Trophoblast cell (in vitro differentiated cells and primary cell): ENCODE results near the gene ALK.
A peak's percentile ranks its signal among the peaks of the same experiment; 100 is the strongest.

Source experiments
- DNase-seq, 2 donors: peaks; one replicate each; pipeline ENCODE4 v3.0.0-alpha.2; 2016
- H2AFZ ChIP-seq: 2 replicates; pipeline ENCODE4 v1.6.1; 2013; ENCODE audit warnings: low read length, moderate library complexity, mild to moderate bottlenecking; ENCODE audit not compliant: insufficient read depth, poor library complexity
- H2AK5ac ChIP-seq: 2 replicates; pipeline ENCODE4 v1.6.1; 2013; ENCODE audit warnings: mild to moderate bottlenecking, low read length
- H2BK120ac ChIP-seq: 2 replicates; pipeline ENCODE4 v1.6.1; 2013; ENCODE audit warnings: low read length, mild to moderate bottlenecking, moderate library complexity; ENCODE audit not compliant: insufficient read depth, poor library complexity
- H2BK12ac ChIP-seq: 2 replicates; pipeline ENCODE4 v1.6.1; 2013; ENCODE audit warnings: mild to moderate bottlenecking, low read length, moderate library complexity
- H2BK5ac ChIP-seq: 2 replicates; pipeline ENCODE4 v1.6.1; 2013; ENCODE audit warnings: low read length, low read depth, moderate library complexity, mild to moderate bottlenecking; ENCODE audit not compliant: poor library complexity
- H3K14ac ChIP-seq: 2 replicates; pipeline ENCODE4 v1.6.1; 2013; ENCODE audit warnings: mild to moderate bottlenecking, low read length
- H3K18ac ChIP-seq: 2 replicates; pipeline ENCODE4 v1.6.1; 2013; ENCODE audit warnings: mild to moderate bottlenecking, low read length
- H3K23ac ChIP-seq: 2 replicates; pipeline ENCODE4 v1.6.1; 2013; ENCODE audit warnings: low read length
- H3K27ac ChIP-seq: 2 replicates; pipeline ENCODE4 v1.5.1; 2013; ENCODE audit warnings: low read depth, mild to moderate bottlenecking, inconsistent platforms, low read length, moderate library complexity
- H3K27me3 ChIP-seq: 2 replicates; pipeline ENCODE4 v1.6.1; 2013; ENCODE audit warnings: inconsistent platforms, mild to moderate bottlenecking, low read length, moderate library complexity; ENCODE audit not compliant: insufficient read depth
- H3K36me3 ChIP-seq, 2 experiments: 1 replicate in 1 of 2; 2 replicates in 1 of 2; pipeline ENCODE4 v1.6.1; 2013; ENCODE audit warnings: low read length in 2 of 2, mild to moderate bottlenecking in 2 of 2, moderate library complexity in 1 of 2; ENCODE audit not compliant: insufficient read depth in 2 of 2, control insufficient read depth in 1 of 2
- H3K4ac ChIP-seq: 2 replicates; pipeline ENCODE4 v1.6.1; 2013; ENCODE audit warnings: low read depth, mild to moderate bottlenecking, low read length, moderate library complexity
- H3K4me1 ChIP-seq, 2 experiments: 1 replicate in 1 of 2; 2 replicates in 1 of 2; pipeline ENCODE4 v1.6.1; 2013; ENCODE audit warnings: low read length in 2 of 2, mild to moderate bottlenecking in 2 of 2, moderate library complexity in 1 of 2; ENCODE audit not compliant: insufficient read depth in 2 of 2, control insufficient read depth in 1 of 2
- H3K4me2 ChIP-seq: 2 replicates; pipeline ENCODE4 v1.6.1; 2013; ENCODE audit warnings: inconsistent platforms, mild to moderate bottlenecking, low read length, moderate library complexity
- H3K4me3 ChIP-seq: 2 replicates; pipeline ENCODE4 v1.5.1; 2013; ENCODE audit warnings: mild to moderate bottlenecking, low read depth, low read length, inconsistent platforms
- H3K79me1 ChIP-seq: one replicate; pipeline ENCODE4 v1.6.1; 2013; ENCODE audit warnings: low read length
- H3K79me2 ChIP-seq: 2 replicates; pipeline ENCODE4 v1.6.1; 2013; ENCODE audit warnings: low read length, mild to moderate bottlenecking; ENCODE audit not compliant: control insufficient read depth, insufficient read depth, poor library complexity
- H3K9ac ChIP-seq: 2 replicates; pipeline ENCODE4 v1.6.1; 2013; ENCODE audit warnings: mild to moderate bottlenecking, low read length
- H3K9me3 ChIP-seq: 2 replicates; pipeline ENCODE4 v1.6.1; 2013; ENCODE audit warnings: low read depth, mild to moderate bottlenecking, control low read depth, inconsistent platforms, low read length; ENCODE audit not compliant: insufficient read depth
- H4K12ac ChIP-seq: 2 replicates; pipeline ENCODE4 v1.6.1; 2013; ENCODE audit warnings: low read depth, mild to moderate bottlenecking, low read length, moderate library complexity
- H4K8ac ChIP-seq: 2 replicates; pipeline ENCODE4 v1.6.1; 2013; ENCODE audit warnings: low read depth, mild to moderate bottlenecking, low read length, moderate library complexity
- H4K91ac ChIP-seq: one replicate; pipeline ENCODE4 v1.6.1; 2013; ENCODE audit warnings: low read depth, mild to moderate bottlenecking, low read length, moderate library complexity
- WGBS: extraction: QIAGEN DNeasy Blood & Tissue Kit; methylation state at CpG from one replicate; pipeline ENCODE4 v1.1.7; 2013; ENCODE audit warnings: missing lambda C conversion rate; ENCODE audit not compliant: insufficient read length, insufficient coverage; ENCODE audit errors: extremely low coverage; 5-methylcytosine and 5-hydroxymethylcytosine counted together

Gene ALK

GRCh38 chr2:29817801-29818680 lies 103.3 kb downstream of the ALK start:
- Histone ChIP-seq H3K4ac (no peak overlapping the region), H2BK5ac (no peak overlapping the region), H2AK5ac (no peak overlapping the region), H2BK120ac (no peak overlapping the region), H4K12ac (no peak overlapping the region), H4K91ac (no peak overlapping the region), H3K27ac (no peak overlapping the region), H3K23ac (no peak overlapping the region), H4K8ac (no peak overlapping the region), H3K79me1 (no peaks in the 10 kb centered on the region), H2BK12ac (no peak overlapping the region), H3K27me3 (no peaks in the 10 kb centered on the region), H3K14ac (no peak overlapping the region), H3K9ac (no peak overlapping the region), H3K4me3 (no peak overlapping the region), H3K36me3 (no peaks in the 10 kb centered on the region), H3K4me2 (no peak overlapping the region), H3K79me2 (no peaks in the 10 kb centered on the region), H3K18ac (no peak overlapping the region), H3K9me3 (no peaks in the 10 kb centered on the region), H2AFZ (no peak overlapping the region), H3K4me1 (no peaks in the 10 kb centered on the region)
- no peak for DNase-seq
- no CpG with 5 or more reads among the region's 26 CpGs for WGBS

GRCh38 chr2:29817299-29817698 lies 104.1 kb downstream of the ALK start:
- Histone ChIP-seq H3K27ac (no peak overlapping the region), H2BK5ac (no peak overlapping the region), H3K4me3 (no peak overlapping the region), H3K79me1 (no peaks in the 10 kb centered on the region), H3K9ac (no peak overlapping the region), H4K91ac (no peak overlapping the region), H2AK5ac (no peak overlapping the region), H3K18ac (no peak overlapping the region), H3K27me3 (no peaks in the 10 kb centered on the region), H4K8ac (no peak overlapping the region), H3K14ac (no peak overlapping the region), H2AFZ (no peak overlapping the region), H4K12ac (no peak overlapping the region), H3K4me1 (no peaks in the 10 kb centered on the region), H3K4ac (no peak overlapping the region), H3K23ac (no peak overlapping the region), H2BK12ac (no peak overlapping the region), H2BK120ac (no peak overlapping the region), H3K36me3 (no peaks in the 10 kb centered on the region), H3K79me2 (no peaks in the 10 kb centered on the region), H3K9me3 (no peaks in the 10 kb centered on the region), H3K4me2 (no peak overlapping the region)
- WGBS: no CpG with 5 or more reads among the region's 4 CpGs
- DNase-seq: peak in 1 of 2 donors; percentile 23

GRCh38 chr2:29816651-29817050 lies 104.7 kb downstream of the ALK start:
- Histone ChIP-seq H3K9ac (no peak overlapping the region), H3K23ac (no peak overlapping the region), H3K27me3 (no peaks in the 10 kb centered on the region), H2BK120ac (no peak overlapping the region), H2AK5ac (no peak overlapping the region), H3K79me1 (no peaks in the 10 kb centered on the region), H4K12ac (no peak overlapping the region), H4K91ac (no peak overlapping the region), H3K9me3 (no peaks in the 10 kb centered on the region), H3K4me1 (no peaks in the 10 kb centered on the region), H4K8ac (no peak overlapping the region), H3K14ac (no peak overlapping the region), H3K4ac (no peak overlapping the region), H2BK5ac (no peak overlapping the region), H3K4me2 (no peak overlapping the region), H3K36me3 (no peaks in the 10 kb centered on the region), H3K79me2 (no peaks in the 10 kb centered on the region), H2AFZ (no peak overlapping the region), H3K18ac (no peak overlapping the region), H3K27ac (no peak overlapping the region), H2BK12ac (no peak overlapping the region), H3K4me3 (no peak overlapping the region)
- no CpG with 5 or more reads among the region's 4 CpGs for WGBS
- DNase-seq: no peak

GRCh38 chr2:29811378-29811777 lies 110.0 kb downstream of the ALK start:
- no peak overlapping the region for H3K23ac ChIP-seq
- H2AFZ ChIP-seq: no peak overlapping the region
- no peaks in the 10 kb centered on the region for H3K9me3 ChIP-seq
- no peaks in the 10 kb centered on the region for H3K27me3 ChIP-seq
- no peaks in the 10 kb centered on the region for H3K79me2 ChIP-seq
- H3K4me1 ChIP-seq: peaks cover 0 to 2% of the 10 kb centered on the region in 2 experiments
- no peak overlapping the region for H4K91ac ChIP-seq
- no peak overlapping the region for H4K12ac ChIP-seq
- no CpG with 5 or more reads among the region's 1 CpG for WGBS
- no peak overlapping the region for H3K4me2 ChIP-seq
- H3K4ac ChIP-seq: no peak overlapping the region
- H3K79me1 ChIP-seq: no peaks in the 10 kb centered on the region
- H2BK5ac ChIP-seq: no peak overlapping the region
- DNase-seq: peak; percentile 59 to 93
- H3K14ac ChIP-seq: no peak overlapping the region
- H4K8ac ChIP-seq: no peak overlapping the region
- no peak overlapping the region for H2BK12ac ChIP-seq
- no peak overlapping the region for H3K27ac ChIP-seq
- H3K36me3 ChIP-seq: no peaks in the 10 kb centered on the region
- H3K4me3 ChIP-seq: no peak overlapping the region
- H2AK5ac ChIP-seq: no peak overlapping the region
- no peak overlapping the region for H2BK120ac ChIP-seq
- H3K9ac ChIP-seq: no peak overlapping the region
- H3K18ac ChIP-seq: no peak overlapping the region
